HEK293 (cell line): ENCODE results near the gene SPRY4.
A peak's percentile ranks its signal among the peaks of the same experiment; 100 is the strongest.
"Not testable (repeated sequence)": the region's sequence is repeated elsewhere in the genome, so short reads cannot be mapped to it uniquely, and the experiment has no call there.

Source experiments
- CTCF ChIA-PET: fragments of 350-600 bp; formaldehyde crosslinking; extraction: SDS; loops from one replicate; lab custom pipeline; 2021; ENCODE audit warnings: antibody characterized with exemption; lab: Yijun Ruan, JAX
- POLR2A ChIA-PET: fragments of 300-600 bp; formaldehyde crosslinking; extraction: SDS; loops from one replicate; lab custom pipeline; 2020; ENCODE audit warnings: antibody characterized with exemption, inconsistent platforms; lab: Yijun Ruan, JAX
- H3K27ac ChIP-seq: fragments of 200-500 bp; sonication (Bioruptor generic); 2 replicates; pipeline ENCODE4 v1.5.1; 2014; ENCODE audit warnings: low read depth, low read length, control low read depth, inconsistent platforms; ENCODE audit errors: extremely low read depth
- H3K36me3 ChIP-seq, 2 experiments: fragments of 200-500 bp in 1 of 2; sonication (Bioruptor generic) in 1 of 2; 1 replicate in 1 of 2; 2 replicates in 1 of 2; pipeline ENCODE4 v1.5.1; 2014 to 2017; ENCODE audit warnings: inconsistent platforms in 2 of 2, low read length in 2 of 2; ENCODE audit not compliant: control insufficient read depth in 2 of 2, insufficient read depth in 1 of 2
- H3K4me1 ChIP-seq: fragments of 200-500 bp; sonication (Bioruptor generic); 2 replicates; pipeline ENCODE4 v1.5.1; 2014; ENCODE audit warnings: mild to moderate bottlenecking, low read length, inconsistent platforms; ENCODE audit not compliant: control insufficient read depth, insufficient read depth
- H3K4me3 ChIP-seq: 2 replicates; pipeline ENCODE4 v1.5.1; 2011; ENCODE audit warnings: low read depth, mild to moderate bottlenecking, control low read depth, low read length, moderate library complexity
- H3K9me3 ChIP-seq: fragments of 200-500 bp; sonication (Bioruptor generic); 2 replicates; pipeline ENCODE4 v1.5.1; 2014; ENCODE audit warnings: low read depth, low read length, inconsistent platforms; ENCODE audit not compliant: control insufficient read depth, insufficient read depth
- AEBP2 ChIP-seq: fragments of 450-650 bp; formaldehyde crosslinking; IDR thresholded peaks from 2 replicates; pipeline ENCODE4 v1.5.1; 2016; ENCODE audit warnings: missing biosample characterization, missing genetic modification characterization, borderline replicate concordance
- ATF2 ChIP-seq: fragments of 450-650 bp; formaldehyde crosslinking; IDR thresholded peaks from 2 replicates; pipeline ENCODE4 v1.5.1; 2016; ENCODE audit warnings: missing biosample characterization, missing genetic modification characterization, low read depth
- BCL11B ChIP-seq: fragments of 450-650 bp; formaldehyde crosslinking; IDR thresholded peaks from 2 replicates; pipeline ENCODE4 v1.5.1; 2016; ENCODE audit warnings: low read depth, missing biosample characterization, missing genetic modification characterization
- EGR2 ChIP-seq: fragments of 450-650 bp; formaldehyde crosslinking; IDR thresholded peaks from 2 replicates; pipeline ENCODE4 v1.5.1; 2016; ENCODE audit warnings: low read depth, missing biosample characterization, missing genetic modification characterization
- GLIS1 ChIP-seq: fragments of 450-650 bp; formaldehyde crosslinking; IDR thresholded peaks from 2 replicates; pipeline ENCODE4 v1.5.1; 2016; ENCODE audit warnings: missing biosample characterization, missing genetic modification characterization
- MYNN ChIP-seq: fragments of 450-650 bp; formaldehyde crosslinking; IDR thresholded peaks from 2 replicates; pipeline ENCODE4 v1.5.1; 2016; ENCODE audit warnings: missing biosample characterization, missing genetic modification characterization, borderline replicate concordance
- SALL2 ChIP-seq: fragments of 450-650 bp; formaldehyde crosslinking; IDR thresholded peaks from 2 replicates; pipeline ENCODE4 v1.5.0; 2017; ENCODE audit warnings: missing biosample characterization, mild to moderate bottlenecking, missing genetic modification characterization, borderline replicate concordance
- ZNF112 ChIP-seq: fragments of 450-650 bp; formaldehyde crosslinking; IDR thresholded peaks from 2 replicates; pipeline ENCODE4 v1.5.0; 2017; ENCODE audit warnings: missing biosample characterization, missing genetic modification characterization
- ZNF121 ChIP-seq: fragments of 450-650 bp; formaldehyde crosslinking; IDR thresholded peaks from 2 replicates; pipeline ENCODE4 v1.5.1; 2016; ENCODE audit warnings: missing biosample characterization, missing genetic modification characterization
- ZNF132 ChIP-seq: fragments of 450-650 bp; formaldehyde crosslinking; IDR thresholded peaks from 2 replicates; pipeline ENCODE4 v1.5.1; 2017; ENCODE audit warnings: missing biosample characterization, missing genetic modification characterization, borderline replicate concordance
- ZNF169 ChIP-seq: fragments of 450-650 bp; formaldehyde crosslinking; IDR thresholded peaks from 2 replicates; pipeline ENCODE4 v1.5.1; 2016; ENCODE audit warnings: missing biosample characterization, missing genetic modification characterization
- ZNF175 ChIP-seq: fragments of 450-650 bp; formaldehyde crosslinking; IDR thresholded peaks from 2 replicates; pipeline ENCODE4 v1.5.1; 2016; ENCODE audit warnings: missing biosample characterization, missing genetic modification characterization
- ZNF202 ChIP-seq: fragments of 450-650 bp; formaldehyde crosslinking; IDR thresholded peaks from 2 replicates; pipeline ENCODE4 v1.5.1; 2016; ENCODE audit warnings: missing biosample characterization, missing genetic modification characterization, borderline replicate concordance
- ZNF214 ChIP-seq: fragments of 450-650 bp; formaldehyde crosslinking; IDR thresholded peaks from 2 replicates; pipeline ENCODE4 v1.5.1; 2017; ENCODE audit warnings: missing biosample characterization, mild to moderate bottlenecking, missing genetic modification characterization, borderline replicate concordance
- ZNF221 ChIP-seq: fragments of 450-650 bp; formaldehyde crosslinking; IDR thresholded peaks from 2 replicates; pipeline ENCODE4 v1.5.1; 2017; ENCODE audit warnings: missing biosample characterization, missing genetic modification characterization, borderline replicate concordance
- ZNF311 ChIP-seq: fragments of 450-650 bp; formaldehyde crosslinking; IDR thresholded peaks from 2 replicates; pipeline ENCODE4 v1.5.1; 2017; ENCODE audit warnings: missing biosample characterization, missing genetic modification characterization, borderline replicate concordance
- ZNF449 ChIP-seq: fragments of 450-650 bp; formaldehyde crosslinking; IDR thresholded peaks from 2 replicates; pipeline ENCODE4 v1.5.1; 2017; ENCODE audit warnings: missing biosample characterization, mild to moderate bottlenecking, missing genetic modification characterization, moderate library complexity
- ZNF549 ChIP-seq: fragments of 450-650 bp; IDR thresholded peaks from 2 replicates; pipeline ENCODE4 v1.5.1; 2018; ENCODE audit warnings: missing biosample characterization, missing genetic modification characterization, mild to moderate bottlenecking, inconsistent platforms, moderate library complexity
- ZNF629 ChIP-seq: fragments of 450-650 bp; formaldehyde crosslinking; IDR thresholded peaks from 2 replicates; pipeline ENCODE4 v1.5.1; 2017; ENCODE audit warnings: missing biosample characterization, missing genetic modification characterization

The SPRY4 gene

GRCh38 chr5:142300677-142301076, 24.1 kb downstream of the SPRY4 start (continued):
- TF ChIP-seq ZNF175 (tag by site-specific recombination) (no peak), ZNF112 (tag by site-specific recombination) (no peak), BCL11B (no peak), ATF2 (no peak)

GRCh38 chr5:142298789-142299188, 26.0 kb downstream of the SPRY4 start:
- H3K27ac ChIP-seq, result no peak overlapping the region
- TF ChIP-seq ZNF449 (tag by site-specific recombination), result no peak
- TF ChIP-seq ZNF221 (tag by site-specific recombination), result no peak
- no peak for TF ChIP-seq ZNF214
- no peak for TF ChIP-seq ZNF311 (tag by site-specific recombination)
- TF ChIP-seq ZNF202, result no peak
- no peak for TF ChIP-seq AEBP2 (tag by site-specific recombination)
- TF ChIP-seq MYNN (tag by site-specific recombination), result no peak
- TF ChIP-seq, all 188 proteins: peak for 0
- no peaks in the 10 kb centered on the region for H3K9me3 ChIP-seq
- no peak overlapping the region for H3K4me3 ChIP-seq
- no peaks in the 10 kb centered on the region for H3K36me3 ChIP-seq
- POLR2A ChIA-PET, result no interaction called here
- CTCF ChIA-PET, result interaction anchor here (0.6 to 0.9 kb wide), 3 partner anchors 27 to 129 kb away, joined by 3 read pairs; no protein-coding TSS in a partner anchor
- peaks cover 2% of the 10 kb centered on the region; the same call in 1 of the 2 replicates for H3K4me1 ChIP-seq

GRCh38 chr5:142297786-142298185, 27.0 kb downstream of the SPRY4 start:
- POLR2A ChIA-PET, result interaction anchor here (0.9 kb wide), 1 partner anchor 27 kb away, joined by 4 read pairs; the partner anchor contains the start of gene SPRY4
- H3K36me3 ChIP-seq, H3K4me1 ChIP-seq, H3K27ac ChIP-seq, H3K9me3 ChIP-seq, H3K4me3 ChIP-seq: not testable (repeated sequence)
- CTCF ChIA-PET, result interaction anchor here (0.7 to 1.0 kb wide), 4 partner anchors 18 to 154 kb away, joined by 3 to 7 read pairs (median 3); partner anchors contain the start of gene SPRY4
- peak; percentile 56; the same call in 1 of the 2 replicates for TF ChIP-seq ZNF121 (tag by site-specific recombination)

- H3K4me3 ChIP-seq, result no peak overlapping the region
- TF ChIP-seq ZNF132 (no peak), ZNF449 (tag by site-specific recombination) (no peak), SALL2 (no peak), GLIS1 (tag by site-specific recombination) (peak; percentile 69), EGR2 (tag by site-specific recombination) (no peak), ZNF629 (tag by site-specific recombination) (no peak), ZNF549 (tag by site-specific recombination) (0 out of 2 replicates have a peak, but pooled peaks have one; percentile 44), ZNF169 (tag by site-specific recombination) (no peak), BCL11B (no peak)
- no peaks in the 10 kb centered on the region for H3K36me3 ChIP-seq
- no peak overlapping the region for H3K27ac ChIP-seq
- H3K9me3 ChIP-seq, result no peaks in the 10 kb centered on the region
- ChIA-PET CTCF (interaction anchor here (0.8 to 1.2 kb wide), 3 partner anchors 16 to 252 kb away, joined by 3 read pairs; no protein-coding TSS in a partner anchor), POLR2A (interaction anchor here (1.4 kb wide), 1 partner anchor 28 kb away, joined by 6 read pairs; the partner anchor contains the start of gene SPRY4)
- H3K4me1 ChIP-seq, result peaks cover 2% of the 10 kb centered on the region; the same call in 1 of the 2 replicates
These were observed 27.9 kb downstream of the SPRY4 start for GRCh38 chr5:142296914-142297417.
